ENCODE results near the gene KCNT1. TPM values are rescaled to one million over a fixed set of nuclear protein-coding genes. Genes with fewer than 3 reads are reported as not detected.

Gene KCNT1
- total and polyA plus RNA-seq, 2 donors (not counting 3 experiments of a cell fraction or from before 2014, with no cell fraction given) = not detected

DNA sequence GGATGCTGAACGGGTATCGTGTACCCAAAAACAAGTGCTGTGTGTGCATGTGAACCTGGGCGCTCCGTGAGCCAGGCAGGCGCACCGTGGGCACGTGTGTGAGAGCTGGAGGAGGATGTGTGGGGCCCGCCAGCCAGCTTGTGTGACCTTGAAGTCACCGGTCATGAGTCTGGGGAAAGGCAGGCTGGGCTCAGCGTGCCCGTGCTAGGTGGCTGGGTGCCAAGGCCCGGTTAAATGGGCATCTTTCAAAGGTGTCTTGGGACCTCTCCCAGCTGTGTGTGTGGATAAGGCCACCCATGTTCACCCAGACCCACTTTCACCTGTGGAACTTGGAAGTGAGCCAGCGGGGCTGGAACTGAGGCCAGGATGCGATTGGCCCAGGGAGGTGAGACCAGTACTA lies 3.4 kb downstream of the KCNT1 start:
- Histone ChIP-seq H3K9me1 (replicated peaks; ENCODE audit: control insufficient read depth, extremely low read depth, insufficient read depth, low read length) (no peaks in the 10 kb centered on the region), H3K9me3 (replicated peaks; ENCODE audit: control insufficient read depth, insufficient read depth, low read length) (no peaks in the 10 kb centered on the region), H3K4me2 (ENCODE audit: insufficient read depth, low read length) (no peak overlapping the region), H3K9ac (replicated peaks; ENCODE audit: extremely low read depth, insufficient read depth, low read length) (no peak overlapping the region), H4K20me1 (replicated peaks; ENCODE audit: control insufficient read depth, extremely low read depth, insufficient read depth, low read length) (no peaks in the 10 kb centered on the region), H3K27ac (ENCODE audit: insufficient read depth, low read depth, low read length) (no peak overlapping the region), H2AFZ (ENCODE audit: low read depth, low read length) (no peak overlapping the region), H3K27me3 (ENCODE audit: control insufficient read depth in 2 of 2, insufficient read depth in 2 of 2, low read length in 2 of 2) (peaks cover 2% of the 10 kb centered on the region in 2 experiments), H3K4me3 (replicated peaks in 1 of 3; ENCODE audit: insufficient read depth in 1 of 3, low read depth in 1 of 3, low read length in 3 of 3) (no peak overlapping the region), H3K4me1 (ENCODE audit: control insufficient read depth, extremely low read depth, insufficient read depth, low read length) (peaks cover 2% of the 10 kb centered on the region), H3K36me3 (ENCODE audit: control insufficient read depth in 2 of 2, extremely low read depth in 1 of 2, insufficient read depth in 2 of 2, low read length in 2 of 2) (no peaks in the 10 kb centered on the region), H3K79me2 (ENCODE audit: control insufficient read depth, insufficient read depth, low read length) (no peaks in the 10 kb centered on the region)
- no peak for TF ChIP-seq POLR2AphosphoS5 (IDR thresholded peaks at IDR 0.05; ENCODE audit: insufficient read depth, low read depth, low read length)
- no peak for TF ChIP-seq POLR2A (IDR thresholded peaks at IDR 0.05; ENCODE audit: low read depth, low read length)
- no peak for TF ChIP-seq MYC (IDR thresholded peaks at IDR 0.05; ENCODE audit: low read depth, low read length)
- TF ChIP-seq, protein P1, sequence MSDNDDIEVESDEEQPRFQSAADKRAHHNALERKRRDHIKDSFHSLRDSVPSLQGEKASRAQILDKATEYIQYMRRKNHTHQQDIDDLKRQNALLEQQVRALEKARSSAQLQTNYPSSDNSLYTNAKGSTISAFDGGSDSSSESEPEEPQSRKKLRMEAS (IDR thresholded peaks at IDR 0.05; ENCODE audit: insufficient read depth, insufficient read length) = no peak
- TF ChIP-seq GATA2 (IDR thresholded peaks at IDR 0.05; ENCODE audit: insufficient read depth, insufficient read length, low read depth, low read length) = no peak
- no peak for TF ChIP-seq FOS (IDR thresholded peaks at IDR 0.05; ENCODE audit: borderline replicate concordance, insufficient read depth, low read length)
- TF ChIP-seq EZH2 (IDR thresholded peaks at IDR 0.05; ENCODE audit: borderline replicate concordance, low read depth, low read length, severe bottlenecking) = no peak
- TF ChIP-seq JUN (IDR thresholded peaks at IDR 0.05; ENCODE audit: borderline replicate concordance, insufficient read depth, insufficient read length, low read depth) = no peak
- TF ChIP-seq, protein P2, sequence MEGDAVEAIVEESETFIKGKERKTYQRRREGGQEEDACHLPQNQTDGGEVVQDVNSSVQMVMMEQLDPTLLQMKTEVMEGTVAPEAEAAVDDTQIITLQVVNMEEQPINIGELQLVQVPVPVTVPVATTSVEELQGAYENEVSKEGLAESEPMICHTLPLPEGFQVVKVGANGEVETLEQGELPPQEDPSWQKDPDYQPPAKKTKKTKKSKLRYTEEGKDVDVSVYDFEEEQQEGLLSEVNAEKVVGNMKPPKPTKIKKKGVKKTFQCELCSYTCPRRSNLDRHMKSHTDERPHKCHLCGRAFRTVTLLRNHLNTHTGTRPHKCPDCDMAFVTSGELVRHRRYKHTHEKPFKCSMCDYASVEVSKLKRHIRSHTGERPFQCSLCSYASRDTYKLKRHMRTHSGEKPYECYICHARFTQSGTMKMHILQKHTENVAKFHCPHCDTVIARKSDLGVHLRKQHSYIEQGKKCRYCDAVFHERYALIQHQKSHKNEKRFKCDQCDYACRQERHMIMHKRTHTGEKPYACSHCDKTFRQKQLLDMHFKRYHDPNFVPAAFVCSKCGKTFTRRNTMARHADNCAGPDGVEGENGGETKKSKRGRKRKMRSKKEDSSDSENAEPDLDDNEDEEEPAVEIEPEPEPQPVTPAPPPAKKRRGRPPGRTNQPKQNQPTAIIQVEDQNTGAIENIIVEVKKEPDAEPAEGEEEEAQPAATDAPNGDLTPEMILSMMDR (IDR thresholded peaks at IDR 0.05; ENCODE audit: extremely low read depth in 1 of 2, insufficient read depth in 1 of 2, low read depth in 1 of 2, low read length in 2 of 2) = no peak
- intact Hi-C loops (cut with micrococcal nuclease) = no loop called here
- FAIRE-seq = no peak
- dilution Hi-C loops (cut with MboI; ENCODE audit: extremely low pct_ligation_motif_present, low sequenced_read_pairs) = no loop called here
- no TSS peak for BruUV-seq (replicated peaks)
- ChIA-PET CTCF (interaction anchor here (1.6 kb wide), 1 partner anchor 92 kb away, joined by 5 read pairs; no protein-coding TSS in a partner anchor), POLR2A (no interaction called here)
- DNase-seq (ENCODE audit: low read depth, low spot score) = no peak
